ENCODE data around the gene TGFBRAP1.

- TF ChIP-seq, protein P1, sequence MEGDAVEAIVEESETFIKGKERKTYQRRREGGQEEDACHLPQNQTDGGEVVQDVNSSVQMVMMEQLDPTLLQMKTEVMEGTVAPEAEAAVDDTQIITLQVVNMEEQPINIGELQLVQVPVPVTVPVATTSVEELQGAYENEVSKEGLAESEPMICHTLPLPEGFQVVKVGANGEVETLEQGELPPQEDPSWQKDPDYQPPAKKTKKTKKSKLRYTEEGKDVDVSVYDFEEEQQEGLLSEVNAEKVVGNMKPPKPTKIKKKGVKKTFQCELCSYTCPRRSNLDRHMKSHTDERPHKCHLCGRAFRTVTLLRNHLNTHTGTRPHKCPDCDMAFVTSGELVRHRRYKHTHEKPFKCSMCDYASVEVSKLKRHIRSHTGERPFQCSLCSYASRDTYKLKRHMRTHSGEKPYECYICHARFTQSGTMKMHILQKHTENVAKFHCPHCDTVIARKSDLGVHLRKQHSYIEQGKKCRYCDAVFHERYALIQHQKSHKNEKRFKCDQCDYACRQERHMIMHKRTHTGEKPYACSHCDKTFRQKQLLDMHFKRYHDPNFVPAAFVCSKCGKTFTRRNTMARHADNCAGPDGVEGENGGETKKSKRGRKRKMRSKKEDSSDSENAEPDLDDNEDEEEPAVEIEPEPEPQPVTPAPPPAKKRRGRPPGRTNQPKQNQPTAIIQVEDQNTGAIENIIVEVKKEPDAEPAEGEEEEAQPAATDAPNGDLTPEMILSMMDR (conservative IDR thresholded peaks at IDR 0.05): no peak
- TF ChIP-seq EZH2 (IDR thresholded peaks at IDR 0.05; ENCODE audit: low read depth): no peak
These were observed 55.5 kb downstream of the TGFBRAP1 start for GRCh38 chr2:105274046-105274445.

All from PC-9 (cell line).